ENCODE data around the gene VPS13C.

VPS13C gene

DNA sequence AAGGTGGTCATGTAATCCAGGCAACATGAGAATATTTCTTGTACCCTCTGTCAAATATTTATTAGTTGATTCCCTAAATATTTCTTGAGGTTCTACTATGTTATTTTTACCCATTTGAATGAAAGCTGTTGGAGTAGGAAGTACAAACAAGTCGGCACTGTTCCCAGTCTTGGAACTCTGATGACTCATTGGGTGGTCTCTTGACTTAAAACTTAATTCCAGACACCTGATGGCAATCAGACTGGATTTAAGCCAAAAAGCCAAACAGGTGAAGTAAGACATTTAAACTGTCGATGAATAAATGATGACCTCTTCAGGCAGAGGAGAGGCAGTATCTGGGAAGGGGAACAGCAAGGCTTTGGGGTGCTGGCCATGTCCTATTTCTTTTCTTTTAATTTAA is 29.4 kb upstream of the VPS13C start:
- TF ChIP-seq GATA2 (IDR thresholded peaks at IDR 0.05; ENCODE audit: low read depth, low read length) (no peak), GATA3 (IDR thresholded peaks at IDR 0.05; ENCODE audit: low read depth, low read length) (no peak)

DNA sequence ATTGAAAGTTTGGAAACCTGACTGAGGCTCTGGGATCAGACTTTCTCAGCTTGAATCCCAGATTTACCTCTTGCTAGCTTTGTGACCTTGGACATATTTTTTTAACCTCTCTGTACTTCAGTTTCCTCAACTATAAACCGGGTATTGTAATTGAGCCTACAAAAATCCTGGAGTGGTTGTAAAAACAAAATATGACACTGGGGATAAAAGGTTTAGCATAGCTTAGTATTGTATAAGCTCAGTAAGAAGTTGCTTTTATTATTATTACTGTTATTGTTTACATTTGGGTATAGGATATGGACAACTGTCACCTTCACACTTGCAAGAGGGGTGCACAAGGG is 28.1 kb upstream of the VPS13C start:
- TF ChIP-seq GATA3 (IDR thresholded peaks at IDR 0.05; ENCODE audit: low read depth, low read length) (no peak), GATA2 (IDR thresholded peaks at IDR 0.05; ENCODE audit: low read depth, low read length) (no peak)

DNA sequence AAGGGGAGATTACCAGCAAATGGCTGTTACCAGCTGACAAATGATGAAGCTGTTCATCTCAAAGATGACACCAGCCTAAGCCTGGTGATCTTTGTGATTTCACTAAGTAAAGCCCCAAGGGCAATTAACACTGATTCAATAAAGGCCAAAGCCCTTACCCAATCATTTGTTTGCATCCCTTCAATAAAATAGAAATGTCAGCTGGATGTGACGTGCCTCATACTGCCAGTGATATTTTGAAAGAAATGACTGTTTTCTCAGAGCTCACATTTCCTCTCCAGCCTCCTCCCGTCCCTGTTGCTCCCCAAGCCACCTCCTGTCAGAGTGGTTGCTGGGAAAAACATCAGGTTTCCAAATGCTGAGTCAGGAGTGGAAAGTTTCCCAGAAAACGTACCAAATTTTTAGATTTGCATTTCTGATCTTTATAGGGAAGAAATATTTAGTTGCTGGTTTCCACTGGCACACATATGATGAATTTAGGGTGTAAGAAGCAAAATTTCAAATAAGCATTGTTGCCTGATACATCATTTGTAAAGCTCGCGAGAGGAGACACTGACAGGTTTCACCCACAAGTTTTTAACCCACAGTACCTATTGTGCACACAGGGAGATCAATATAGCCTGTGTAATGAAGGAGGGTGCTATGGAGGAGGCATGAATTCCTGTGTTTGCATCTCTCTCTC is 27.6 kb upstream of the VPS13C start:
- peak; percentile 88 for TF ChIP-seq GATA2 (IDR thresholded peaks at IDR 0.05; ENCODE audit: low read depth, low read length)
- peak; percentile 87 for TF ChIP-seq GATA3 (IDR thresholded peaks at IDR 0.05; ENCODE audit: low read depth, low read length)

DNA sequence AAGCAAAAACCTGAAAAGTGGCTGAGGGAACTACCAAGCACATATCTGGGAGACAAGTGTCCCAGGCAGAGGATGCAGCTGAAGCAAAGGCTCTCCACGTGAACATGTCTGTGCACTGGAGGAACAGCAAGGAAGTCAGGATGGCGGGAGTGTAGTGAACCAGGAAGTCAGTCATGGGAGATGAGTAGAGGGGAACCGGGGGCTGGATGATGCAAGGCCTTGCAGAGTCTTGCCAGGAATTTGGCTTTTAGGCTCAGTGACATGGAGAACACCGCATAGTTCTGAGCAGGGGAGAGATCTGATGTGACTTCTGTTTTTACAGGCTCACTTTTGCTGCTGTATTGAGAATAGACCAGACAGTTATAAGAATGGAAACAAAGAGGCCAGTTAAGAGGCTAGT is 25.5 kb upstream of the VPS13C start:
- no peak for TF ChIP-seq GATA3 (IDR thresholded peaks at IDR 0.05; ENCODE audit: low read depth, low read length)
- no peak for TF ChIP-seq GATA2 (IDR thresholded peaks at IDR 0.05; ENCODE audit: low read depth, low read length)

DNA sequence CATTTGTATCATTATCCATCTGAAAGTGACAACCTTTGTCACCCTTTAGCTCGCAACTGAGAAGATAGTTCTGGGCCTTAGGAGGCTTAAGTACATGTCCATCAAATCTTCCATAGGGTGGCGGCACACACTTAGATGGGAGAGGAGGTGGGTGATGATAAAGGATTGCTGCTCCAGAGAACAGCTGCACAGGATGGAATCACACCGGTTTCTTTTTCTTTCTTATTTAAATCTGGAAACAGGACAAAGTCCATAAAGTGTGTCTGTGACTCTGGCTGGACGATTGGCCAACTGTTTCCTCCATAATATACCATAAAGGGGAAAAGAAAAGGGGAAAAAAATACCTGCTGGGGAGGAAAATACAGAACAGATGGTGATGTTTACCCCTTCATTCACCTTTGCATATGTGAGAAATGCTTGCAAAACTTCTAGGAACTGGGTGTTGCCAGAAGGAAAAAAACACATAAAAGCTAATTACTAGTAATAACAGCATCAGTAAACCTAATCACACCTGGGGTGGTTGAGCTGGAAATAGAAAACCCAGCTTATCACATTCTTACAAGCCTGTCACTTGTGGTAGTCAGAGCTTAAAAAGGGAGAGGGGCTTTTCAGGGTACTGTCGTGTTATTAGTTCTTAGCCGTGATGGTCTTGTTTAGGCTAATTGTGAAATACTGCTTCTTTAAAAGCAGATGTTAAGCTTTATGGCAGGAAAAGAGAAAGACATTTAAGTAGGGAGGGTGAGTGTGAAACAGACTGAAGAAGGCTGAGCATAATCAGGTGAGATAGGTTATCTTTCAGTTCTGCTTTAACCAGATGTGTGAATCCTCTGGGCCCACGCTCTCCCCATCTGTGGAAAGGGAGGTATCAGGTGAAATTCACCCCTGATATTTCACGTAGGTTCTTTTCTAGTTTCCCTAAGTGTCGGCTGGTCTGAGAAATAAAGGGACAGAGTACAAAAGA is 23.2 kb upstream of the VPS13C start:
- TF ChIP-seq GATA2 (IDR thresholded peaks at IDR 0.05; ENCODE audit: low read depth, low read length) (no peak), GATA3 (IDR thresholded peaks at IDR 0.05; ENCODE audit: low read depth, low read length) (no peak)

DNA sequence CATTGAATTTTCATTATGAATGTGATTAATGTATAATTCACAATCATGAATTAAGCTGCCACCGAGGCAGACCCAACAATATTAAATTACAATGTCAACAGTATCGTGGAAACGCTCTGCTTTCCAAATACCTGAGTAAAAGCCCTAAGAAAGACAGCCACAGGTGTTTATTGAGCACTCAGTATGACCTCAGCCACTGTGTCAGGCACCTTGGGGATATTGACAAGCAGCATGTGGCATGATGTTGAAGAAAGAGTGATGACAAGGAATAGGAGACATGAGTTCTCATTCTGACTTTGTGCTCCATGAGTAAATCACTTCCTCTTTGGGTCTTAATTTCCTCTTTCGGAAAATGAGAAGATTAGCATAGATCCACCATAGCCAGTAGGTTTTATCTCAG is 19.3 kb upstream of the VPS13C start:
- no peak for TF ChIP-seq GATA3 (IDR thresholded peaks at IDR 0.05; ENCODE audit: low read depth, low read length)
- no peak for TF ChIP-seq GATA2 (IDR thresholded peaks at IDR 0.05; ENCODE audit: low read depth, low read length)

DNA sequence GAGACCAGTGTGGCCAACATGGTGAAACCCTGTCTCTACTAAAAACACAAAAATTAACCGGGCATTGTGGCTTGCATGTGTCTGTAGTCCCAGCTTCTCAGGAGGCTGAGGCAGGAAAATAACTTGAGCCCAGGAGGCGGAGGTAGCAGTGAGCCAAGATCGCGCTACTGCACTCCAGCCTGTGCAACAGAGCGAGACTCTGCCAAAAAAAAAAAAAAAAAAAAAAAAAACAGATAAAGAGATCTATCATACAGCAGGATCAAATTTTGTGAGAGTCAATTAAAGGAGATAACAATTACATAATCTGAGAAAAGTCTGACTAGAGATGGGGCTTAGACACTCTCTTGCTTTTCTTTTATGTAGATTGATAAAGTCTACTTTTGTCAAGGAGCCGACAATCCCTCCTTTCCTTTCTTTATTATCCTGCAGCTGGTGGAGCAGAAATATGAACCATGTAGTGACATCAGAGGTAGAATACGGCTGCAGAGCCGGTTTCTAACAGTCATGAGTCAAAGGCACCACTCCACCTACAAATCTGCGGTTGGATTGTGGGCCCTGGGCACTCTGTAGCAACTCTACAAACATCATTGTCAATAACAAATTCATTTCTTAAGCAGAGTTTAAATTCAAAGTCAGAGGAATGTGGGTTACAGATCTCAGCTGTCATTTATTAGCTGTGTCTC is 15.5 kb upstream of the VPS13C start:
- TF ChIP-seq GATA2 (IDR thresholded peaks at IDR 0.05; ENCODE audit: low read depth, low read length), result peak; percentile 5; the same call in 1 of the 2 replicates
- TF ChIP-seq GATA3 (IDR thresholded peaks at IDR 0.05; ENCODE audit: low read depth, low read length), result no peak

DNA sequence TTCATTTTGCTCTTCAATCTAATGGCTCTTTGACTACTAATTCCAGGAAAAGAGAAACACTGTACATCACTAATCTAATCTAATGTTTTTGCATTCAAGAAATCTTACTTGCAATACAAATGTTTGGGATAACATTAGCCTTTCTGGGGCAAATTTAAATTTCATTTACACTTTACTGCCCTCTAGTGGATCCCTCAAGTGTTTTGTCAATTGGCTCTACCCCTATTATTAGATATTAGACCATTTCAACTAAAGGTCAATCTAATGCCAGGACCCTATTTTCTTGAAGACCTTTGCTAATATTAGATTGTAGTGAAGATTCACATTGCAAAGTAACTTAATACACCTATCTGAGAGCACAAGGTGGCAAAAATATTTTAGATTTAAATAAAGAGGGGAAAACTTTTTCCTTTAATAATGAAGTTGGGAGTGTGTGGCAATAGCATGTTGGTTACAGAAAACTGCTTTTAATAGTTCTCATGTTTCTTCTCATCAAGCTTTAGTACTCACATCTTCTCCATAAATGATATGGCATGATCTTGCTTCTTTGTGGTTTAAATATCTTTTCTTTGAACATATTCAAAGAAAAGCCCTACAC is 11.6 kb upstream of the VPS13C start:
- TF ChIP-seq GATA2 (IDR thresholded peaks at IDR 0.05; ENCODE audit: low read depth, low read length), result no peak
- TF ChIP-seq GATA3 (IDR thresholded peaks at IDR 0.05; ENCODE audit: low read depth, low read length), result no peak

DNA sequence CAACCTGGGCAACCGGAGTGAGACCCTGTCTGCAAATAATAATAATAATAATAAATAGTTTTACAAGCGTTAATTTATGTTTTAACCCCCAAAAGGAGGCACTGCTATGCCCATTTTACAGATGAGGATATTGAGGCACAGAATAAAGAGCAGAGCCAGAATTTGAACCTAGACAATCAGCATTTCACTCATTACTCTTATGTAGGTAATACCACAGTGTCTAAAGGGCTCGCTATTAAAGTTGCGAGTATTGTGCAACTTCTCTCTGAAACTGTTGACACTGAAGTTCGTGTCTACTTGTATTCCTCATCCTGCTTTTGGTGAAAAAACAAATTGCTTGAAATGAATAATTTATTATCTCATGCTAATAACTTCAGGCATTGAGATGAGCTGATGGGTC is 9.3 kb upstream of the VPS13C start:
- TF ChIP-seq GATA3 (IDR thresholded peaks at IDR 0.05; ENCODE audit: low read depth, low read length), result no peak
- no peak for TF ChIP-seq GATA2 (IDR thresholded peaks at IDR 0.05; ENCODE audit: low read depth, low read length)

DNA sequence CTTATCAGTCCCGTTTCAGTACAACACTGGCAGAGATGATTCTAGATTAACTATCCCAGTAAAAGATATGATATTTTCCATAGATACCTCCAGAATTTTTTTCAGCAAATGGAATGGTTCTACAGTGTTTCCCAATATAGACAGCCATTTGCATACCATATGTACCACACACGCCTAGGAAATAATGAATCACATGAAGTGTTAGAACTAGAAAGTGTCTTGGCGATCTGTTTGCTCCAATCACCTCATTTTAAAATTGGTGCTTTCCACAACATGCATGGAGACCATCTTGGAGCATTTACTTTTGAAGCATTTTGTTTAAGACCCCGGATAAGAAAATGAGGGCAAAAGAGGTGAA is 8.5 kb upstream of the VPS13C start:
- no peak for TF ChIP-seq GATA3 (IDR thresholded peaks at IDR 0.05; ENCODE audit: low read depth, low read length)
- TF ChIP-seq GATA2 (IDR thresholded peaks at IDR 0.05; ENCODE audit: low read depth, low read length), result no peak

DNA sequence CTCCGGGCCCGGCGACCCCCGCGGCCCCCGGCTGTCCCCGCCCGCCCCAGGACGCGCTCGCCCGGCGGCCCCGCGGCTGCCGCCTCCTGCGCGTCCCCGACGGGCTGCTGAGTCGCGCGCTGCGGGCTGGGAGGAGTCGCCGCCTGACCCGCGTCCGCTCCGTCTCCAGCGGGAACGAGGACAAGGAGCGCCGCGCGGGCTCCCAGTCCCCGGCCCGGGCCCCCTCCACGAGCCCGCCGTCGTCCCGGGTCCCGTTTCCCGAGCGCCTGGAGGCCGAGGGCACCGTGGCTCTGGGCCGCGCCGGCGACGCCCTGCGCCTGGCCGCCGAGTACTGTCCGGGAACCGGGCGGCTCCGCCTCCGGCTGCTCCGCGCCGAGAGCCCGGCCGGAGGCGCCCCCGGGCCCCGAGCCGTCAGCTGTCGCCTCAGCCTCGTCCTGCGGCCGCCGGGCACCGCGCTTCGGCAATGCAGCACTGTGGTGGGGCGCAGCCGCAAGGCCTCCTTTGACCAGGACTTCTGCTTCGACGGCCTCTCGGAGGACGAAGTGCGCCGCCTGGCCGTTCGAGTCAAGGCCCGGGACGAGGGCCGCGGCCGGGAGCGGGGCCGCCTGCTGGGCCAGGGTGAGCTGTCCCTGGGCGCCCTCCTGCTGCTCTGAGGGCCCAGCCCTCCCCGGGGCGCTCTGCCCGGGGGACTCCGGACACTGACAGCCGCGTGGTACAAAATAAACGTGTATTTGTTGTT is 8.0 kb upstream of the VPS13C start:
- TF ChIP-seq GATA2 (IDR thresholded peaks at IDR 0.05; ENCODE audit: low read depth, low read length) (no peak), GATA3 (IDR thresholded peaks at IDR 0.05; ENCODE audit: low read depth, low read length) (no peak)

DNA sequence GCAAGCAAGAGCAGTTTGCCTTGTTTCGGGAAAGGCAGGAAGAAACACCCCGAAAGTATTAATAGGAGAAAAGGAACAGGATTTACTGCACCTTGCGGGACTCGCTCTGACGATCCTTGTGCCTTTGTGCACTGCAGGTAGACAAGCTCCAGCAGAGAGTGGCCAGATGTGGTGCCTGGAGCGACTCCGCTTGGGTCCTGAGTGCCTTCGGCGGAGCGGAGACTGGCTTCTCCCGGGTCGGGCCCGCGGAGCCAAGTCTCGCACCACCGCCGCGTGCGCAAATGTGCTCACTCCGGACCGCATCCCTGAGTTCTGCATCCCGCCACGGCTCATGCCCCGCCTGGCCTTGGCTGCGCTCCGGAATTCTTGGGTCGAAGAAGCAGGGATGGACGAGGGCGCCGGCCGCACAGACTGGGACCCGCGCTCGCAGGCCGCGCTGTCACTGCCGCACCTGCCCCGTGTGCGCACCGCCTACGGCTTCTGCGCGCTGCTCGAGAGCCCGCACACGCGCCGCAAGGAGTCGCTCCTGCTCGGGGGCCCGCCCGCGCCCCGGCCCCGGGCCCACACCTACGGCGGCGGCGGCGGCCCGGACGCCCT is 7.3 kb upstream of the VPS13C start:
- TF ChIP-seq GATA2 (IDR thresholded peaks at IDR 0.05; ENCODE audit: low read depth, low read length), result no peak

All from SH-SY5Y (cell line).